ENCODE results near the gene POLD4.
A peak's percentile ranks its signal among the peaks of the same experiment; 100 is the strongest.

Gene POLD4

DNA sequence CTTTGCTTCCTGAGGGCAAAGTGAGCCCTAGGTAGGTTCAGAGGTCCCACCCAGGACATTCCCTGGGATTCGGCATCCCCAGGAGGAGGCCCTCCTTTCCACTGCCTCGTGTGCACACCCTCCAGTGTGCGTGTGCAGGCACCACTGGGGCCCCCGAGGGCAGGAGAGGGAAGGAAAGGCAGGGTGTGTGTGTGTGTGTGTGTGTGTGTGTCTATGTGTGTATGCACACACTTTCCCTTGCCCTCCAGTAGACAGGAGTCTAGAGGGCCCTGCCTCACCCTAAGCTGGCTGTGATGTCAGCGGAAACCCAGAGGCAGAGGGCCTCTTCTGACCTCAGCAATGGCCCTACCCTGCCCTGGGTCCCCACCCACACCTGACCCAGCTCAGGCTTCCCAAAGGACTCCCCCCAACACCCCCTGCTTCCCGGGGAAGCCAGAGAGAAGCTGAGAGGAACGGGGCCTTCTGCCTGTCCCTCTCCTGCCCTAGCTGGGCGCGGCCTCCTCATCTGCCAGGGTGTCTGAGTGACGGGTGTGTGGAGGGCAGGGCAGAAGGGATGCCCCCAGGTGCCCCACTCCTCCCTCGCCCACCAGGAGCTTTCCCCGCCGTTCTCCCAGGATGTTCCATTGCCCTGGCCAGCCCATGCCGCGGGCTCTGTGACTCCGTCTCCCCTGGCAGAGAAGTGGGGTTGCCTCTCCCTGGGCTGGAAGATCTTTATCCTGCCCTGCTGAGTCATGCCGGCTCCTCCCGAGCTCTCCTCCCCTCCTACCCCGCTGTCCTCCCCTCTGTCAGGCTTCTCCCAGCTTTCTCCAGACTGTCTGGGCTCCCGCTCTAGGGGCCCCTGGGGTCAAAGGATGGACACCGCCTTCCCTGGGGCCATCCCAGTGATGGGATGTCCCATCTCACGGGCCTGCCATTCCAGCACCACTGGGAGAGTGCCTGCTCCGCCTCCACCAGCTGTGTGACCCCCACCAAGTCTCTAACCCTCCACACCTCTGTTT, 26.0 kb upstream of the POLD4 start:
- Histone ChIP-seq H3K36me3 (ENCODE audit: insufficient read depth, low read length) (no peaks in the 10 kb centered on the region), H2AFZ (ENCODE audit: low read depth, low read length) (no peak overlapping the region)

GRCh38 chr11:67378544-67378943, 25.2 kb upstream of the POLD4 start:
- no peaks in the 10 kb centered on the region for H3K27me3 ChIP-seq (ENCODE audit: insufficient read depth, low read length)
- no peak overlapping the region for H3K4me3 ChIP-seq (ENCODE audit: low read length)
- no peaks in the 10 kb centered on the region for H3K36me3 ChIP-seq (ENCODE audit: insufficient read depth, low read length)
- no peaks in the 10 kb centered on the region for H3K9me3 ChIP-seq (ENCODE audit: low read length)
- peaks cover 26% of the 10 kb centered on the region for H3K4me1 ChIP-seq (ENCODE audit: insufficient read depth, low read length)
- H2AFZ ChIP-seq (ENCODE audit: low read depth, low read length): no peak overlapping the region

More for the DNA sequence above, 26.0 kb upstream of the POLD4 start:
- H3K4me3 ChIP-seq (ENCODE audit: low read length): no peak overlapping the region
- no peaks in the 10 kb centered on the region for H3K9me3 ChIP-seq (ENCODE audit: low read length)
- peaks cover 18% of the 10 kb centered on the region for H3K4me1 ChIP-seq (ENCODE audit: insufficient read depth, low read length)
- no peaks in the 10 kb centered on the region for H3K27me3 ChIP-seq (ENCODE audit: insufficient read depth, low read length)

GRCh38 chr11:67376873-67377808, 23.8 kb upstream of the POLD4 start:
- no peak overlapping the region for H3K4me3 ChIP-seq (ENCODE audit: low read length)
- H3K36me3 ChIP-seq (ENCODE audit: insufficient read depth, low read length): no peaks in the 10 kb centered on the region
- H3K4me1 ChIP-seq (ENCODE audit: insufficient read depth, low read length): peaks cover 31% of the 10 kb centered on the region
- no peak overlapping the region for H2AFZ ChIP-seq (ENCODE audit: low read depth, low read length)
- no peaks in the 10 kb centered on the region for H3K27me3 ChIP-seq (ENCODE audit: insufficient read depth, low read length)
- H3K9me3 ChIP-seq (ENCODE audit: low read length): no peaks in the 10 kb centered on the region

GRCh38 chr11:67376063-67376820, 22.9 kb upstream of the POLD4 start:
- Histone ChIP-seq H3K9me3 (ENCODE audit: low read length) (no peaks in the 10 kb centered on the region), H2AFZ (ENCODE audit: low read depth, low read length) (no peak overlapping the region), H3K27me3 (ENCODE audit: insufficient read depth, low read length) (no peaks in the 10 kb centered on the region), H3K4me3 (ENCODE audit: low read length) (no peak overlapping the region), H3K4me1 (ENCODE audit: insufficient read depth, low read length) (peaks cover 40% of the 10 kb centered on the region), H3K36me3 (ENCODE audit: insufficient read depth, low read length) (no peaks in the 10 kb centered on the region)

- Histone ChIP-seq H3K4me1 (ENCODE audit: insufficient read depth, low read length) (peaks cover 47% of the 10 kb centered on the region), H3K9me3 (ENCODE audit: low read length) (no peaks in the 10 kb centered on the region), H3K27me3 (ENCODE audit: insufficient read depth, low read length) (no peaks in the 10 kb centered on the region), H3K36me3 (ENCODE audit: insufficient read depth, low read length) (no peaks in the 10 kb centered on the region), H3K4me3 (ENCODE audit: low read length) (no peak overlapping the region), H2AFZ (ENCODE audit: low read depth, low read length) (no peak overlapping the region)
These were observed 22.1 kb upstream of the POLD4 start for GRCh38 chr11:67375320-67376055.

- no peaks in the 10 kb centered on the region for H3K36me3 ChIP-seq (ENCODE audit: insufficient read depth, low read length)
- H3K9me3 ChIP-seq (ENCODE audit: low read length): no peaks in the 10 kb centered on the region
- no peaks in the 10 kb centered on the region for H3K27me3 ChIP-seq (ENCODE audit: insufficient read depth, low read length)
- peak overlapping the region; percentile 18 for H2AFZ ChIP-seq (ENCODE audit: low read depth, low read length)
- H3K4me3 ChIP-seq (ENCODE audit: low read length): peak overlapping the region; percentile 55
- peaks cover 48% of the 10 kb centered on the region for H3K4me1 ChIP-seq (ENCODE audit: insufficient read depth, low read length)
These were observed 21.4 kb upstream of the POLD4 start for GRCh38 chr11:67374571-67375281.

DNA sequence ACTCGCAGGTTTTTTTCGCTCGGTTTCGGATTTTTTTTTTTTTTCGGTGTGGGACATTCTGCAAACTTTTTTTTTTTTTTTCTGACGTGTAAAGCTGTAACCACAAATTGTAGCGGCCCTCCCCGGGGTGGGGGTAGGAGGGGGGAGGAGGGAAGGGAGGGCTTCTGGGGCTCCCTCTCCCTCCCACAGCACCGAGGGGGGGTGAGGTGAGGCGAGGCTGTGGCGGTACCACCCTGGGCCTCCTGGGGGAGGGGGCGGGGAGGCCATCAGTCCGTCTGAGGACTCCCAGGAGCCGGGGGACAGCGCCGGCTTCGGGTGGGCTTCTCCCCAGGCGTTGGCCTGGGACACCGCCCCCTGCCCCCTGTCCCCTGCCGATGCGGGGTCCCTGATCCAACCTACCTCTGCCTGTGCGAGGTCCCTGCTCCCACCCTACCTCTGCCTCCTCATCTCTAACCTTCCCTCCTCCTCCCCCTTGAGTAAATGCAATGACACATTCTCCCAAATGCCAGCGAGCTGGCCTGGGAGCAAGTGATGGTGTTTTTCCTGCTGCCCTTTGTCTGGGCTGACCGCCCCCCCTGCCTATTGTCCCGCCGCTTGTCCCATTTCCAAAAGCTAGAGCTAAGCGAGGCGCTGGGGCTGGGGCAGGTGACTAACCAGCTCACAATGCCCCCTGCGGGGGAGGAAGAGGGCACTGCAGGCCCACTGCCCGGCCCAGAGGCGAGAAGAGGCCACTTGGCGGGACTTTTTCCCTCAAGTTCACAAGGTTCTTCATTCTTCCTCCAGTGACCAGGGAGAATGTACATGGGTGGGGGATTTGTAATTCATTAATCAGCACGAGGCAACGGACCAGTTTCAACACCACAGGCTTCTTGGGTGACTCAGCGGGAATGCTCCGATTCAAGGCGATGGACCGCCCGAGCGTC, 20.6 kb upstream of the POLD4 start:
- H3K27me3 ChIP-seq (ENCODE audit: insufficient read depth, low read length): no peaks in the 10 kb centered on the region
- peak overlapping the region; percentile 55 for H3K4me3 ChIP-seq (ENCODE audit: low read length)
- no peaks in the 10 kb centered on the region for H3K36me3 ChIP-seq (ENCODE audit: insufficient read depth, low read length)
- H3K9me3 ChIP-seq (ENCODE audit: low read length): no peaks in the 10 kb centered on the region
- peaks cover 48% of the 10 kb centered on the region for H3K4me1 ChIP-seq (ENCODE audit: insufficient read depth, low read length)
- peak overlapping the region; percentile 70 for H2AFZ ChIP-seq (ENCODE audit: low read depth, low read length)

GRCh38 chr11:67372993-67373647, 19.8 kb upstream of the POLD4 start, which contains the start of gene CLCF1:
Gene CLCF1, minus strand, starts transcription at chr11:67373598. Its CDS starts 59 bp downstream, at chr11:67373539.
- H3K9me3 ChIP-seq (ENCODE audit: low read length): no peaks in the 10 kb centered on the region
- peak within 1 kb of the TSS; percentile 55 for H3K4me3 ChIP-seq (ENCODE audit: low read length)
- no peaks in the 10 kb centered on the region for H3K36me3 ChIP-seq (ENCODE audit: insufficient read depth, low read length)
- H3K27me3 ChIP-seq (ENCODE audit: insufficient read depth, low read length): no peaks in the 10 kb centered on the region
- peak within 1 kb of the TSS; percentile 70 for H2AFZ ChIP-seq (ENCODE audit: low read depth, low read length)
- peaks cover 48% of the 10 kb centered on the region for H3K4me1 ChIP-seq (ENCODE audit: insufficient read depth, low read length)

GRCh38 chr11:67372321-67372992, 19.1 kb upstream of the POLD4 start:
- no peaks in the 10 kb centered on the region for H3K9me3 ChIP-seq (ENCODE audit: low read length)
- peaks cover 48% of the 10 kb centered on the region for H3K4me1 ChIP-seq (ENCODE audit: insufficient read depth, low read length)
- H3K27me3 ChIP-seq (ENCODE audit: insufficient read depth, low read length): no peaks in the 10 kb centered on the region
- peak overlapping the region; percentile 70 for H2AFZ ChIP-seq (ENCODE audit: low read depth, low read length)
- no peaks in the 10 kb centered on the region for H3K36me3 ChIP-seq (ENCODE audit: insufficient read depth, low read length)
- peak overlapping the region; percentile 55 for H3K4me3 ChIP-seq (ENCODE audit: low read length)

GRCh38 chr11:67371911-67372320, 18.6 kb upstream of the POLD4 start:
- H3K27me3 ChIP-seq (ENCODE audit: insufficient read depth, low read length): no peaks in the 10 kb centered on the region
- peaks cover 48% of the 10 kb centered on the region for H3K4me1 ChIP-seq (ENCODE audit: insufficient read depth, low read length)
- H3K4me3 ChIP-seq (ENCODE audit: low read length): peak overlapping the region; percentile 55
- H2AFZ ChIP-seq (ENCODE audit: low read depth, low read length): no peak overlapping the region
- no peaks in the 10 kb centered on the region for H3K9me3 ChIP-seq (ENCODE audit: low read length)
- no peaks in the 10 kb centered on the region for H3K36me3 ChIP-seq (ENCODE audit: insufficient read depth, low read length)

Measured in neuron (in vitro differentiated cells).